HEK293 (cell line): ENCODE measurements around the gene PRMT2.

Source experiments
- TCF7L2 ChIP-seq: IDR thresholded peaks from 2 replicates; pipeline ENCODE4 v1.6.1; 2011; ENCODE audit warnings: low read depth, mild to moderate bottlenecking, inconsistent platforms, low read length, moderate library complexity, borderline replicate concordance
- YY1 ChIP-seq: fragments of 450-650 bp; formaldehyde crosslinking; IDR thresholded peaks from 2 replicates; pipeline ENCODE4 v1.5.1; 2018; ENCODE audit warnings: missing biosample characterization, missing genetic modification characterization
- ZNF24 ChIP-seq: fragments of 450-650 bp; formaldehyde crosslinking; IDR thresholded peaks from 2 replicates; pipeline ENCODE4 v1.5.1; 2016; ENCODE audit warnings: missing biosample characterization, missing genetic modification characterization
- ZNF274 ChIP-seq, 2 experiments: fragments of 200-500 bp in 1 of 2; fragments of 450-650 bp in 1 of 2; sonication (Bioruptor generic) in 1 of 2; formaldehyde crosslinking in 1 of 2; IDR thresholded peaks; 2 replicates each; pipeline versions ENCODE4 v1.5.1 to v1.6.1; 2014 to 2016; ENCODE audit warnings: borderline replicate concordance in 1 of 2, inconsistent platforms in 1 of 2, low read length in 1 of 2, missing biosample characterization in 1 of 2, missing genetic modification characterization in 1 of 2
- ZNF660 ChIP-seq: fragments of 450-650 bp; IDR thresholded peaks from 2 replicates; pipeline ENCODE4 v1.5.1; 2018; ENCODE audit warnings: missing biosample characterization, mild to moderate bottlenecking, missing genetic modification characterization
- ZXDB ChIP-seq: fragments of 450-650 bp; formaldehyde crosslinking; IDR thresholded peaks from 2 replicates; pipeline ENCODE4 v1.5.1; 2016; ENCODE audit warnings: missing biosample characterization, missing genetic modification characterization
- TF ChIP-seq, protein P1 (sequence below): fragments of 450-650 bp; formaldehyde crosslinking; IDR thresholded peaks from 2 replicates; pipeline ENCODE4 v1.5.1; 2016; ENCODE audit warnings: missing biosample characterization, missing genetic modification characterization
- TF ChIP-seq, protein P2 (sequence below): fragments of 450-650 bp; formaldehyde crosslinking; IDR thresholded peaks from 2 replicates; pipeline ENCODE4 v1.5.1; 2016; ENCODE audit warnings: missing biosample characterization, missing genetic modification characterization

DNA sequence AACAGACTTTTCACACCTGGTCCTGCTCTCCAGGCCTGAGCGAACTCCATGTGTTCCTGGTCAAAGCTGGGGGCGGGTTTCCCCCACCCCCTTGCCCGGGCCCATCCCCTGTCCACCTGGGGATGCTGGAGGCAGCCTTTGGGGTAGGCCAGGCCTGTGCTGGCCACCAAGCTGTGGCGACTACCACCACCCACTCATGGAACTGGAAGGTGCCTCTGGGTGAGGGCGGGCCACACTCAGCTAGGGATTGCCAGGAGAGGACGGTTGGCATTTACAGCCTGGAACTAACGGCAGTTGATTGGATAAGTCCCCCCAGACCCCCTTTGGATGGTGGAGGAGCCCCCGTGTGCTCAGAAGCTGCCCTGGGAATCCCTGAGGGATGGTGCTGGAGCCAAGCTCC, 38.4 kb upstream of the PRMT2 start:
- TF ChIP-seq ZNF660 (tag by site-specific recombination) (no peak), ZNF24 (tag by site-specific recombination) (no peak), ZXDB (tag by site-specific recombination) (no peak), ZNF274 (IDR thresholded peaks at IDR 0.05; ENCODE audit: low read length) (no peak), ZNF274 (tag by site-specific recombination; IDR thresholded peaks at IDR 0.05; ENCODE audit: borderline replicate concordance) (no peak), YY1 (tag by site-specific recombination) (no peak), TCF7L2 (no peak)
- TF ChIP-seq, protein P1, sequence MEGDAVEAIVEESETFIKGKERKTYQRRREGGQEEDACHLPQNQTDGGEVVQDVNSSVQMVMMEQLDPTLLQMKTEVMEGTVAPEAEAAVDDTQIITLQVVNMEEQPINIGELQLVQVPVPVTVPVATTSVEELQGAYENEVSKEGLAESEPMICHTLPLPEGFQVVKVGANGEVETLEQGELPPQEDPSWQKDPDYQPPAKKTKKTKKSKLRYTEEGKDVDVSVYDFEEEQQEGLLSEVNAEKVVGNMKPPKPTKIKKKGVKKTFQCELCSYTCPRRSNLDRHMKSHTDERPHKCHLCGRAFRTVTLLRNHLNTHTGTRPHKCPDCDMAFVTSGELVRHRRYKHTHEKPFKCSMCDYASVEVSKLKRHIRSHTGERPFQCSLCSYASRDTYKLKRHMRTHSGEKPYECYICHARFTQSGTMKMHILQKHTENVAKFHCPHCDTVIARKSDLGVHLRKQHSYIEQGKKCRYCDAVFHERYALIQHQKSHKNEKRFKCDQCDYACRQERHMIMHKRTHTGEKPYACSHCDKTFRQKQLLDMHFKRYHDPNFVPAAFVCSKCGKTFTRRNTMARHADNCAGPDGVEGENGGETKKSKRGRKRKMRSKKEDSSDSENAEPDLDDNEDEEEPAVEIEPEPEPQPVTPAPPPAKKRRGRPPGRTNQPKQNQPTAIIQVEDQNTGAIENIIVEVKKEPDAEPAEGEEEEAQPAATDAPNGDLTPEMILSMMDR (tag by site-specific recombination) = no peak
- TF ChIP-seq, protein P2, sequence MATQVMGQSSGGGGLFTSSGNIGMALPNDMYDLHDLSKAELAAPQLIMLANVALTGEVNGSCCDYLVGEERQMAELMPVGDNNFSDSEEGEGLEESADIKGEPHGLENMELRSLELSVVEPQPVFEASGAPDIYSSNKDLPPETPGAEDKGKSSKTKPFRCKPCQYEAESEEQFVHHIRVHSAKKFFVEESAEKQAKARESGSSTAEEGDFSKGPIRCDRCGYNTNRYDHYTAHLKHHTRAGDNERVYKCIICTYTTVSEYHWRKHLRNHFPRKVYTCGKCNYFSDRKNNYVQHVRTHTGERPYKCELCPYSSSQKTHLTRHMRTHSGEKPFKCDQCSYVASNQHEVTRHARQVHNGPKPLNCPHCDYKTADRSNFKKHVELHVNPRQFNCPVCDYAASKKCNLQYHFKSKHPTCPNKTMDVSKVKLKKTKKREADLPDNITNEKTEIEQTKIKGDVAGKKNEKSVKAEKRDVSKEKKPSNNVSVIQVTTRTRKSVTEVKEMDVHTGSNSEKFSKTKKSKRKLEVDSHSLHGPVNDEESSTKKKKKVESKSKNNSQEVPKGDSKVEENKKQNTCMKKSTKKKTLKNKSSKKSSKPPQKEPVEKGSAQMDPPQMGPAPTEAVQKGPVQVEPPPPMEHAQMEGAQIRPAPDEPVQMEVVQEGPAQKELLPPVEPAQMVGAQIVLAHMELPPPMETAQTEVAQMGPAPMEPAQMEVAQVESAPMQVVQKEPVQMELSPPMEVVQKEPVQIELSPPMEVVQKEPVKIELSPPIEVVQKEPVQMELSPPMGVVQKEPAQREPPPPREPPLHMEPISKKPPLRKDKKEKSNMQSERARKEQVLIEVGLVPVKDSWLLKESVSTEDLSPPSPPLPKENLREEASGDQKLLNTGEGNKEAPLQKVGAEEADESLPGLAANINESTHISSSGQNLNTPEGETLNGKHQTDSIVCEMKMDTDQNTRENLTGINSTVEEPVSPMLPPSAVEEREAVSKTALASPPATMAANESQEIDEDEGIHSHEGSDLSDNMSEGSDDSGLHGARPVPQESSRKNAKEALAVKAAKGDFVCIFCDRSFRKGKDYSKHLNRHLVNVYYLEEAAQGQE (tag by site-specific recombination) = no peak
